Kidney tubule cell (primary cell): ENCODE results near the gene NPLOC4.

Experiments
- DNase-seq: peaks from one replicate; pipeline ENCODE4 v3.0.0-alpha.2; 2018; ENCODE audit warnings: low spot score

The NPLOC4 gene

DNA sequence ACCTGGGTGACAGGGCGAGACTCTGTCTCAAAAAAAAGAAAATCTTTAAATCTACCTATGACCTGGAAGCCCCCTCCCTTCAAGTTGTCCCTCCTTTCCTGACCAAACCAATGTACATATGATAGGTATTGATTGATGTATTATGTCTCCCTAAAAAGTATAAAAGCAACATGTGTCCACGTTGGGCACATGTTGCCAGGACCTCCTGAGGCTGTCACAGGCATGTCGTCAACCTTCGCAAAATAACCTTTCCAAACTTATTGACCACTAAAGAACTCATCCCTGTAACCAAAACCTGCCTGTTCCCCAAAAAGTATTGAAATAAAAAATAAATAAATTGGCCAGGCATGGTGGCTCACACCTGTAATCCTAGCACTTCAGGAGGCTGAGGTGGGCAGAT, 25.1 kb upstream of the NPLOC4 start:
- DNase-seq, result no peak

DNA sequence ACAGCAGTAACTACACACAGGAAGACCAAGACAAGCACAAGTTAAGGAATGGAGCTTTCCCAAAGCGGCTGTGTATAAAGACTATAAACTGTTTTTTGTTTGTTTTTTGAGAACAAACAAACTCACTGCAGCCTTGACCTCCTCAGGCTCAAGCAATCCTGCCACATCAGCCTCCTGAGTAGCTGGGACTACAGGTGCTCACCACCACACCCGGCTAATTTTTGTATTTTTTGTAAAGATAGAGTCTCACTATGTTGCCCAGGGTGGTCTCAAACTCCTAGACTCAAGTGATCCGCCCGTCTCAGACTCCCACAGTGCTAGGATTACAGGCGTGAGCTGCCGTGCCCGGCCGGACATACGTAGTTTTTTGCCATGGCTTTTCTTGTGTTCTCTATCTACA, 23.5 kb upstream of the NPLOC4 start:
- DNase-seq, result no peak

GRCh38 chr17:81659038-81659437, 22.1 kb upstream of the NPLOC4 start:
- peak; percentile 28 for DNase-seq

GRCh38 chr17:81656835-81657234, 19.9 kb upstream of the NPLOC4 start:
- DNase-seq, result no peak

DNA sequence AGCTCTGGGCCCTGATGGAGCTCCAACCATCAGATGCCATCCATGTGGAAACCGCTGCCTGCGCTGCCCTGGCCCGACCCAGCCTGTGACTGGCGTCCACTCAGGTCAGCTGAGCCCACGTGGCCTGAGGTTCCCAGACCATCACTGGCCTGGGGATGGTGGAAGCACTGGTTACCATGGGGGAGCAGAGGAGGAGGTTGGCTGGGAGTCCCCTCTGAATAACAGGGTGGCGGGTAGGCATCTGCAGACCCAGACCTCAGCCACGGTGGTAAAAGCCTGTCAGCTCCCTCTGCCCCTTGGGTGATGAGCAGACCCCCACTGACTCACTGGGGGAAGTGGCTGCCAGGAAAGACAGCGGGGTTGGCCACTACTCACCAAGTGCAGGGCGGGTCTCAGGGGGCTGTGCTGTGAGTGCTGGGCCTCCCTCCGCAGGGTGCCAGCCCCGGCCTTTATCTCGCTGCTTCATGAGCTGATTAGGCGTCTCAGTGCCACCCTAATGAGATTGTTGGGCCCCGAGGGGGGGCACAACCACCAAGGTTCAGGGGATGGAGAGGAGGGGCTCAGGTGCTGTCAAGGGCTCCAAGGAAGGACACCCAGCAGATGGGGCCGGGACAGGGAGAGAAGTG, 19.3 kb upstream of the NPLOC4 start, which contains the start of gene PDE6G:
PDE6G (minus strand) TSS at position 425 of the 626 bp plus-strand sequence. CDS start 3,237 bp downstream, outside the sequence.
- no peak for DNase-seq

GRCh38 chr17:81655378-81656117, 18.6 kb upstream of the NPLOC4 start:
- no peak for DNase-seq

DNA sequence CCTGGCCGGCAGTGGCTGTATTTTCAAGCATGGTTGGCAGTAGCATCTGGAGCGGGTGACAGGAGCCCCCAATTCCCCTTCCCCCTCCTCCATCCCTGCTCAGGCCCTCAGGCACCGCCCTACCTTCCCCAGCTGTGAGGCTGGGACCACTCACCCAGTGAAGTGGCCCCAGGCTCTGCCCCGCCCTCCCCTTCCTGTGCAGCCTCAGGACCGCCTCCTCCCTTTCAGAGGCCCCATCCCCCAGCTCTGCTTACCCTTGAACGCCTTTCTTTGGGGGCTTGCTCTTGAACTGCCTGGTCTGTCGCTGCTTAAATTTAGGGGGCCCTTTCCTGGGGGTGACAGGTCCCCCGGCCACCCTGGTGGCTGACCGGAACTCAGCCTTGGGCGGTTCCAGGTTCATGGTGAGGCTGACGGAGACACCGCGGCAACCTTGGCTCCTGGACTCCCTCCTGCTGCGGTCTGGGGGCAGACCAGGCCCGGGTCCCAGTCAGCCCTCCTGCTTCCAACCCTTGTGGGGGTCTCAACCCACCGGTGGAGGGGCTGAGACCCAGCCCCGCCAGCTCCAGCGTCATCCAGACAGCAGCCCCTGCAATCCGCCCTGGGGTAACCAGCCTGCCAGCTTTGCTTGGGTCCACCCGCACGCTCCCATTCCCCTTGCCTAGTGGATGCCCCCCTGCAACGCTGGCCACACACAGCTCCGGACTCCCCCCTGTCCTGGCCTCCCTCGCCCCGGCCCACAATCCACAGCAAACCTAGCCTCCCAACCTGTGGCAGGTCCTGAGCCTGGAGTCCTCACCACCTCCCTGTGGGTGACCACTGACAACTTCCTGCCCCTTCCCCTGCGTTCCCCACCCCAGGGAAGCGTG, 16.2 kb upstream of the NPLOC4 start:
- DNase-seq, result no peak

- peak; percentile 91 for DNase-seq
These were observed 14.8 kb upstream of the NPLOC4 start for GRCh38 chr17:81651692-81652091.

DNA sequence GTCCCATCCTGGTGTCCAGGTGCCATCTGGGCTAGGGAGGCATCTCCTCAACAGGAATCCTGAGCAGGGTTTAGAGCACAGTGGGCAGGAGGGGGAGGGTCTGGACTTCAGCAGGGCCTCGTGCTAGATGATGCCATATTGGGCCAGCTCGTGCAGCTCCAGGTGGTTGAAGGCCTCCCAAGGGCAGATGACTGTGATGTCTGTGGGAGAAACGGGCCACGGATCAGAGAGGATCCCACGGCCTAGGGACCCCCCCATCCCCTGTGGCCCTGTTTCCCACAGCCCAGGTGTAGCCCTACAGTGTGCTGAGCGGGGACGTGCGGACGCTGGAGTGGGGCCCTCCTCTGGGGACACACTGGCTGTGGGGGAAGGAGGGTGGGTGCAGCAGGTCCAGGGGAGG, 14.0 kb upstream of the NPLOC4 start:
- no peak for DNase-seq

DNA sequence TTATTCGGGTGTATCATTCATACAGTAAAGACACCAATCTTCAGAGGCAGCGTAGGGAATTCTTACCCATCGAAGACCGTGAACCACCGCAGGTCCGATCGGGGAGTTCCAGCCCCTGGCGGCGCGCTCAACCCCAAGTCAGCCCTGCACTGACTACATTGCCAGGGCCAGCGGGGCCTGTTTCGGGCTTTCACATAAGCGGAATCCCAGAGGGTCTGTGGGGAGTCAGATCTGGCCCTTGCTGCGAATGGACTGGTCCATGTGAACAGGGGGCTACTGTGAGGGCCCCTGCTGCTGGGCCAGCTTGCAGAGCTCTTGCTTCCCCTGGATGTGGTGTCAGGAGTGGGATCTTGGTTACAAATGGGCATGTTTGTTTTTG, 11.8 kb upstream of the NPLOC4 start:
- DNase-seq, result no peak

- DNase-seq, result no peak
These were observed 11.2 kb upstream of the NPLOC4 start for GRCh38 chr17:81648013-81648706.

GRCh38 chr17:81647640-81648012, 10.7 kb upstream of the NPLOC4 start:
- no peak for DNase-seq

DNA sequence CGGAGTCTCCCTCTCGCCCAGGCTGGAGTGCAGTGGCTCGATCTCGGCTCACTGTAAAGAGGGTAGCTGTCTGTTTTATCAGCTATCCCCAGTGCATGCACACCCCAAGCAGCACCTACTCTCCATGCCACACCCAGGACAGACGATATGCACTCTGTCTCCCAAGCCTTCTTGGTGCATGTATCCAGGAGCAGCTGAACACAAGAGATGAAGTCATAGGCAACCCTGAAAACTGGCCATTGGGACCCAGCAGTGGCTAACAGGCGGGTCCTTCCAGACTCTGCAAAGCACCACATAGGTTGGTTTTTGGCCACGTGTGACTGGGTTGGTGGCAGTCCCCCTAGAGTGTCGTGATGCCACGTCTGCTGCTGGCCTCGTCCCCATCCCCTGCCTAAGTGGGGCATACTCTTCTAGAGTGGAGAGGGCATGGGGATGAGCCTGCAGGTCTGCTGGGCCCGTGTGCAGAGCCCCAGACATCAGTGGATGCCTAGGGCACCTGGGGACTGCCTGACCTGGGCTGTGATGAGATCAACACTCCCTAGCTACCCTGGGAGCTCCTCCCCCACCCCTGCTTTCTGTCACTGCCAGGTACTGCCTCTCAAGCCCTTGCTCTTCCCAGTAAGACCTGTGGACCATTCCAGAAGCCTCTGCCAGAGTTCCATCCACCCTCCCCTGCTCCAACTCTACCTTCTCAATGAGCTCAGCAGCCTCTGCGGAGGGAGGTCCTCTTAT, 10.1 kb upstream of the NPLOC4 start:
- no peak for DNase-seq

DNA sequence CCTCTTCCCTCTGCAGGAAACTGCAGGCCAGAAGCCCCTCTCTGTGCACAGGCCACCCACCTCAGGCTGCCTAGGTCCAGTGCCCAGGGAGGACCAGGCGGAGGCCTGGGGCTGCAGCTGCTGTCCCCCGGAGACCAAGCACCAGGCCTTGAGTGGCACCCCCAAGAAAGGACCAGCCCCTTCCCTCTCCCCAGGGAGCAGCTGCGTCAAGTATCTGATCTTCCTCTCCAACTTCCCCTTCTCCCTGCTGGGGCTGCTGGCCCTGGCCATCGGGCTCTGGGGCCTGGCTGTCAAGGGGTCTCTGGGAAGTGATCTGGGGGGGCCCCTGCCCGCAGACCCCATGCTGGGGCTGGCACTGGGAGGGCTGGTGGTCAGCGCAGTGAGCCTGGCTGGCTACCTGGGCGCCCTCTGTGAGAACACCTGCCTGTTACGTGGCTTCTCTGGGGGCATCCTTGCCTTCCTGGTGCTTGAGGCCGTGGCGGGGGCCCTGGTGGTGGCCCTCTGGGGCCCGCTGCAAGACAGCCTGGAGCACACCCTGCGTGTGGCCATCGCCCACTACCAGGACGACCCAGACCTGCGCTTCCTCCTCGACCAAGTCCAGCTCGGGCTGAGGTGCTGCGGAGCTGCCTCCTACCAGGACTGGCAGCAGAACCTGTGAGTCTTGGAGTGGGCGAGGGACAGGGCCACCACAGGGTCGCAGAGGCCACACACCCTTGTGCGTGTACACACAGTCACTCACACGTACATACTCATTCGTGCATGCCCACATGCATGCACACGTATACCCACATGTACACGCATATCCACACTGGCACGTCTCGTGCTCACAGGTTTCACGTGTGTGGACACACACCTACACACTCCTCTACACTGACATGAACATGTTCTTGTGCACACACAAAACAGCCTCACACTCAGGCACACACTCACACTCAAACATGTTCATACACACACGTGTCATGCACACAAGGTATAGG, 8.4 kb upstream of the NPLOC4 start:
- no peak for DNase-seq

DNA sequence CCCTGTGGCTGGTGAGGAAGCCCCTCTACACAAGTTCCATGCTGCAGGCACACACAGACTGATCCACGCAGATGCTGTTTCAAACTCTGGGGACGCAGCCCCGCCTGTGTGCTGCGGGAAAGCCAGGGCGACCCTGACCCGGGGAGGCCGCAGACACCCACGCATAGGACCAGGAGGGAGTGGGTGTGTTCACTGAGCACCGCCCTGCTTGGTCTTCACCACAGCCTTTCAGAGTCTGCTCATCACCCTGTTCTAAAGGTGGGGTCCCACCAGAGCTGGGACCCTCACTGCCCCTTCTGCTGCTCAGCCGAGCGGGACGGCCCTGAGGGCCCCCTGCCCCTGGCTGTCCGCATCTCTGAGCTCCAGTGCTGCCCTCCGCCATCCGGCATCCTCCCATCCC, 7.6 kb upstream of the NPLOC4 start:
- DNase-seq, result no peak

GRCh38 chr17:81641825-81642489, 5.0 kb upstream of the NPLOC4 start:
- DNase-seq, result peak; percentile 64

DNA sequence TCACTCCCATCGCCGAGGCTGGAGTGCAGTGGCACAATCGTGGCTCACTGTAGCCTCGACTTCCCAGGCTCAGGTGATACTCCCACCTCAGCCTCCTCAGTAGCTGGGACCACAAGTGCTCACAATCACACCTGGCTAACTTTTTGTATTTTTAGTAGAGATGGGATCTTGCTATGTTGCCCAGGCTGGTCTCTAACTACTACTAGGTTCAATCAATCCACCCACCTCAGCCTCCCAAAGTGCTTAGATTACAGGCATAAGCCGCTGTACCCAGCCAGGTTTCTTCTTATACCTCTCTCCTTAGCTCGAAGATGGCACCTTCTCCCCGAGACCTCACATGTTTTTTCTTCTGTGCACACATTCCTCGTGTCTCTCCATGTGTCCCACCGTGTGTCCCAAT, 3.1 kb upstream of the NPLOC4 start:
- no peak for DNase-seq

DNA sequence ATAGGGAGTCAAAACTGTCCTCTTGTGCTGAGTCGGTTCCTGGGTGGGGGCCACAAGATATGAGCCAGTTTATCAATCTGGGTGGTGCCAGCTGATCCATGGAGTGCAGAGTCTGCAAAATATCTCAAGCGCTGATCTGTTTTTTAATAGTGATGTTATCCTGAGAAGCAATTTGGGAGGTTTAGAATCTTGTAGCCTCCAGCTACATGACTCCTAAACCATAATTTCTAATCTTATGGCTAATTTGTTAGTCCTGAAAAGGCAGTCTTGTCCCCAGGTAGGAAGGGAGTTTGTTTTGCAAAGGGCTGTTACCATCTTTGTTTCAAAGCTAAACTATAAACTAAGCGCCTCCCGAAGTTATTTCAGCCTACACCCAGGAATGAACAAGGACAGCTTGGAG, 1.8 kb upstream of the NPLOC4 start:
- no peak for DNase-seq

DNA sequence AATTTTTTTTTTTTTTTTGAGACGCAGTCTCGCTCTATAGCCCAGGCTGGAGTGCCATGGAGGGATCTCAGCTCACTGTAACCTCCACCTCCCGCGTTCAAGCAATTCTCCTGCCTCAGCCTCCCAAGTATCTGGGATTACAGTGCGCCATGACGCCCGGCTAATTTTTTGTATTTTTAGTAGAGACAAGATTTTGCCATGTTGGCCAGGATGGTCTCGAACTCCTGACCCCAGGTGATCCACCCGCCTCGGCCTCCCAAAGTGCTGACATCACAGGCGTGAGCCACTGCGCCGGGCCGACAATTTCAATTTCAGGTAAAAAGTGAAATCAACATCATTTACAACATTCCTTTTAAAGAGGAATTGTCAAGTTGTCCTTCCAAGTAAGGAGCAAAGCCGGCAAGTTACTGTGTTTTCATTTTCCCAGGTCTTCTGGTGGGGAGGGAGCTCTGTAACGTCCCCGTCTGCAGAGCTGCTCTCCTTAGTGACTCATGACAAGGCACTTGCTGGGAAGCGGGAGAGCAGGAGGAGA, 873 bp downstream of the NPLOC4 start:
- DNase-seq, result peak; percentile 82

- peak; percentile 39 for DNase-seq
These were observed 1.5 kb downstream of the NPLOC4 start for GRCh38 chr17:81635431-81635830.
